ENCODE data around the gene ADAMTS14.
"Not testable (repeated sequence)": the region's sequence is repeated elsewhere in the genome, so short reads cannot be mapped to it uniquely, and the experiment has no call there.

ADAMTS14 gene, protein sequence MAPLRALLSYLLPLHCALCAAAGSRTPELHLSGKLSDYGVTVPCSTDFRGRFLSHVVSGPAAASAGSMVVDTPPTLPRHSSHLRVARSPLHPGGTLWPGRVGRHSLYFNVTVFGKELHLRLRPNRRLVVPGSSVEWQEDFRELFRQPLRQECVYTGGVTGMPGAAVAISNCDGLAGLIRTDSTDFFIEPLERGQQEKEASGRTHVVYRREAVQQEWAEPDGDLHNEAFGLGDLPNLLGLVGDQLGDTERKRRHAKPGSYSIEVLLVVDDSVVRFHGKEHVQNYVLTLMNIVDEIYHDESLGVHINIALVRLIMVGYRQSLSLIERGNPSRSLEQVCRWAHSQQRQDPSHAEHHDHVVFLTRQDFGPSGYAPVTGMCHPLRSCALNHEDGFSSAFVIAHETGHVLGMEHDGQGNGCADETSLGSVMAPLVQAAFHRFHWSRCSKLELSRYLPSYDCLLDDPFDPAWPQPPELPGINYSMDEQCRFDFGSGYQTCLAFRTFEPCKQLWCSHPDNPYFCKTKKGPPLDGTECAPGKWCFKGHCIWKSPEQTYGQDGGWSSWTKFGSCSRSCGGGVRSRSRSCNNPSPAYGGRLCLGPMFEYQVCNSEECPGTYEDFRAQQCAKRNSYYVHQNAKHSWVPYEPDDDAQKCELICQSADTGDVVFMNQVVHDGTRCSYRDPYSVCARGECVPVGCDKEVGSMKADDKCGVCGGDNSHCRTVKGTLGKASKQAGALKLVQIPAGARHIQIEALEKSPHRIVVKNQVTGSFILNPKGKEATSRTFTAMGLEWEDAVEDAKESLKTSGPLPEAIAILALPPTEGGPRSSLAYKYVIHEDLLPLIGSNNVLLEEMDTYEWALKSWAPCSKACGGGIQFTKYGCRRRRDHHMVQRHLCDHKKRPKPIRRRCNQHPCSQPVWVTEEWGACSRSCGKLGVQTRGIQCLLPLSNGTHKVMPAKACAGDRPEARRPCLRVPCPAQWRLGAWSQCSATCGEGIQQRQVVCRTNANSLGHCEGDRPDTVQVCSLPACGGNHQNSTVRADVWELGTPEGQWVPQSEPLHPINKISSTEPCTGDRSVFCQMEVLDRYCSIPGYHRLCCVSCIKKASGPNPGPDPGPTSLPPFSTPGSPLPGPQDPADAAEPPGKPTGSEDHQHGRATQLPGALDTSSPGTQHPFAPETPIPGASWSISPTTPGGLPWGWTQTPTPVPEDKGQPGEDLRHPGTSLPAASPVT

DNA sequence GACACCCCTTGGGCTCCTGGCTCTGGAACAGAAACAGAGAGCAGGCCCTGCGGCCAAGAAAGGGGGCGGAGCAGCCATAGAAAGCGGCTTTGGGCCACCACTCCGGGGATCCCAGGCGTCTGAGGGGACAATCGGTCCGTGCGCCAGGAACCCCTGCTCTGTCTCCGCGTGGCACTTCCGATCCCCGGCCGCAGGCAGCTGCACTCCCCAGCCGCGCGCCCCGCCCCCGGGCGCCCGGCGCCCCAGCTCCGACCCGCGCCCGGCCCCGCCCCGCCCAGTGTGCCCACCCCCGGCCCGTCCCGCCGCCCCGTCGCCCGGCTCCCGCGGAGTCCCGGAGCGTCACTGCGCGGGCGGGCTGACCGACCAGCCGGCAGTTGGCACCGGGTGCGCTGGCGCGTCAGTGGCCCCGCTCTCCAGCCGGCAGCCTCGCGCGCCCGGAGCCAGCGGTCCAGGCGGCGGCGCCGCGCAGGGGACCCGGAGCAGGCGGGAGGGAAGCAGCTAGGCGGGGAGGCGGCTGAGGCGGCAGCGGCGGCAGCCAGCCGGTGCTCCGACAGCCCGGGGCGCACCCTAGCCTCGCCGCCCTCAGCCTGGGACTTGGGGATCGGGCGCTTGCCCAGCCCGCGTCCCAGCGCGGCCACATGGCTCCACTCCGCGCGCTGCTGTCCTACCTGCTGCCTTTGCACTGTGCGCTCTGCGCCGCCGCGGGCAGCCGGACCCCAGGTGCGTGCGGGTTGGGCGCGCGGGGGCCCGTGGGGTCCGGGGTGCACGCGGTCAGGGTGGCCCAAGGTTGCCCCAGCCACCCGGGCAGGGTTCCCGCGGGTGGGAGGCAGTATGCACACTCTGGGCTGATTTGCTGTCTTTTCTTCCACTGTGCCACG lies at the start of gene ADAMTS14:
TSS of gene ADAMTS14 (plus strand) at position 342 of the 878 bp plus-strand sequence. CDS start at position 639, 297 bp downstream.
- DNase-seq, result peak; percentile 33
- in situ Hi-C loops (cut with MboI; ENCODE audit: low pct_unique_long_range_greater_than_20kb, low sequenced_read_pairs), result no loop called here

DNA sequence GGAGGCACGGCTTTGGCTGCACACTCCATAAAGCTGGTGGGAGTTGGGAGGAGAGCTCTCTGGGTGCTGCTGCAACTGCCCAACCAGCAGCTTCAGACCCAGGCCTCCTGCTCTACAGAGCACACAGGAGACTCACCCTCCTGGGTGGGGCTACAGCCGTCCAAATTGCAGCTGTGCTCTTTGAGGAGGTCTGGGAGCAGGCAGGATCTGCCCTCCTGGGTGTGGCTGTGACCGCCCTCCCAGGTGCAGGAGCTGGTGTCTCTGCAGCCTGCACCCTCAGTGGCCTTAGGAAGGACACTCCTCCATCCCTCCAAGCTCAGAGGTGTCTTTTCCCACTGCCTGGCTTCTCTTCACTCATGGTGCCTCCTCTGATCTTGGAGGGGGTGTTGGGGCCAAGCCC lies 49.8 kb upstream of the ADAMTS14 start:
- in situ Hi-C loops (cut with MboI; ENCODE audit: low pct_unique_long_range_greater_than_20kb, low sequenced_read_pairs), result no loop called here
- no peak for DNase-seq

DNA sequence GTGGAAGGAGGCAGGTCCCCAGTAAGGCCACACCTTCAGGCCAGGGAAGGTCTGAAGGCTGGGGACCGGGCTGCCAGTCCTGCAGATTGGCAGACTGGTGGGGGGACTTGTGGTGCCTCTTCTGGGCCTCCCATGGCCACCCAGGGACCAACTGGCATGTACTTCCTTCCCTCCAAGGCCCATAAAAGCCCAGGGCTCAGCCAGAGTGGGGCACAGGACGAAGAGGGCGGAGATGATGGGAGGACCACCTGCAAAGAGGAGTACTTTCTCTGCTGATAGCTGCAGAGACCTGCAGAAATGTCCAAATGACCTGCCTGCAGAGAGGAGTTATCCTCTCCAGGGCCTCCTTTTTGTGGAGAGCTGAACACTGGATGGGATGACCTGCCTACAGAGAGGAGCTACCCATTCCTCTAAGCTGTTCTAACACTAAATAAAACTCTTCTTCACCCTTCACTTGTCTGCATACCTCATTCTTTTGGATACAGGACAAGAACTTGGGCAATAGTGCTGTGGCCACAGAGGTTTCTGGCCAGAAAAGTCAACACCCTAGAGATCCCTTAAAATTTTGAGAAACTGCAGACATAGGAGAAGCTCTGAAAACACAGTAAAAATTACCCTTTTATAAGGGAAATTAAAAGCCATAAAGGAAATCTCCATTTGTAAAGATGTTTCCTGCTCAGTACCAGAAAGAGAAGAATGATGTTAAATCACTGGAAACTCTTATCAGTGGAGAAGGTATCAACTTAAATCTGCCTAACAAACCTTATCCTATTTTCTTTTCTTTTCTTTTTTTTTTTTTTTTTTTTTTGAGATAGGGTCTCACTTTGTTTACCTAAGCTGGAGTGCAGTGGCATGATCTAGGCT lies 49.1 kb upstream of the ADAMTS14 start:
- DNase-seq, result no peak
- in situ Hi-C loops (cut with MboI; ENCODE audit: low pct_unique_long_range_greater_than_20kb, low sequenced_read_pairs), result no loop called here

DNA sequence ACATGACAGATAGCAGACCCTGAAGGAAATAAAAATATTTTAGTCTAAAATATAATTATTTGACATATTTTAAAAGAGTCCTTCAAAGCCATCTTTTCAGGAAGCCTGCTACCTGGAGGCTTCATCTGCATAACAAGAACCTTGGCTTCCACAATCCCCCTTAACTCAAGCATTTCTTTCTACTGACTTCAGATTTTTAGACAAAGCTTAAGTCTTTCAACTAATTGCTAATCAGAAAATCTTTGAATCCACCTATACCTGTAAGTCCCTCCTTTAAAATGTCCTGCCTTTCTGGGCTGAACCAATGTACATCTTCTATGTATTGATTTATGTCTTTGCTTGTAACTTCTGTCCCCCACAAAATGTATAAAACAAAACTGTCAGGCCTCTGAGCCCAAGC lies 46.2 kb upstream of the ADAMTS14 start:
- in situ Hi-C loops (cut with MboI; ENCODE audit: low pct_unique_long_range_greater_than_20kb, low sequenced_read_pairs), result no loop called here
- no peak for DNase-seq

DNA sequence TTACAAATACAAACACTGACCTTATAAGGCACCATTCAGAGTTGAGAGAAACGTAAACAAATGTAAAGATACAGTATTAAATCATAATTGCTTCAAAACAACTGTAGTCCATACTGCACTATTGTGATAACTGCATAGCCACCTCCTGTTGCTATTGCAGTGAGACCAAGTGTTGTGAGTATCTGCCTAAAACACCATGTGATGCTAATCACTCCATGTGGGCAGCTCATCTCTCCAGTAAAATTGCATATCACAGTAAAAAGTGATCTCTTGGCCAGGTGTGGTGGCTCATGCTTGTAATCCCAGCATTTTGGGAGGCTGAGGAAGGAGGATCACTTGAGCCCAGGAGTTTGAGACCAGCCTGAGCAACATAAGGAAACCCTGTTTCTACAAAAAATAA lies 43.0 kb upstream of the ADAMTS14 start:
- no peak for DNase-seq
- in situ Hi-C loops (cut with MboI; ENCODE audit: low pct_unique_long_range_greater_than_20kb, low sequenced_read_pairs), result no loop called here

DNA sequence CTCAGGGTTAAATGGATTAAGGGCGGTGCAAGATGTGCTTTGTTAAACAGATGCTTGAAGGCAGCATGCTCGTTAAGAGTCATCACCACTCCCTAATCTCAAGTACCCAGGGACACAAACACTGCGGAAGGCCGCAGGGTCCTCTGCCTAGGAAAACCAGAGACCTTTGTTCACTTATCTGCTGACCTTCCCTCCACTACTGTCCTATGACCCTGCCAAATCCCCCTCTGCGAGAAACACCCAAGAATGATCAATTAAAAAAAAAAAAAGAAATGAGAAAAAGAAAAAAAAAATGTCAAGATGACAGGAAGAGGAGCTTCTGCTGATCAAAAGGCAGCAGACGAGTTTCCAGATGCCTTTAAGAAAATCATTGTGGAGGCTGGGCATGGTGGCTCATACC lies 40.6 kb upstream of the ADAMTS14 start:
- DNase-seq; in situ Hi-C loops (cut with MboI; ENCODE audit: low pct_unique_long_range_greater_than_20kb, low sequenced_read_pairs): not testable (repeated sequence)

DNA sequence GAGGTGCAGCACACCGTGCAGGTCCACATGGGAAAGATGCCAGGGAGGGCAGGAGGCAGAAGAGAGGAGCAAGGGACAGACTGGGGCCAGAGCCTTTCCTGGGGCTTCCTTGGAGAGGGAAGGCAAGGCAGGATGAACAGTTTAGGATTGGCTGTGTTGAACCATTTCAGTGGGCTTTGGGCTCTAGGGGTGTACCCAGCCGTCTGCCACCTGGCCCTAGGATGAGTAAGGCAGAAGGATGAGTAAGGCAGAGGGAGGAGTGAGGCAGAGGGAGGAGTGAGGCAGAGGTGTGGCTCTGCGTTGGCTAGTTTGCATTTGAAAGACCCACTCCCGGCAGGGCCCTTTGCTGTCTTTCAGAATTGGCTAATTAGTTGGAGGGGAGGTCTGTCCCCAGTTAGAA lies 38.3 kb upstream of the ADAMTS14 start:
- DNase-seq, result no peak
- in situ Hi-C loops (cut with MboI; ENCODE audit: low pct_unique_long_range_greater_than_20kb, low sequenced_read_pairs), result no loop called here

DNA sequence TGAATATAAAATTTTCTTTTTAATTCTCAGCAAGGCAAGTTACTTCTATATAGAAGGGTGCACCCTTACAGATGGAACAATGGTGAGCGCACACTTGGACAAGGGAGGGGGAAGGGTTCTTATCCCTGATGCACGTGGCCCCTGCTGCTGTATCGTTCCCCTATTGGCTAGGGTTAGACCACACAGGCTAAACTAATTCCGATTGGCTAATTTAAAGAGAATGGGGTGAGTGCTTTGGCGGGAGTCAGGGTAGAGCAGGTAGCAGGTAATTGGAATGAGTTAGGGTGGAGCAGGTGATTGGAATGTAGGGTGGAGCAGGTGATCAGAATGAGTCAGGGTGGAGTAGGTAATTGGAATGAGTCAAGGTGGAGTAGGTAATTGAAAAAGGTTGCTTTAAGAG lies 37.8 kb upstream of the ADAMTS14 start:
- DNase-seq; in situ Hi-C loops (cut with MboI; ENCODE audit: low pct_unique_long_range_greater_than_20kb, low sequenced_read_pairs): not testable (repeated sequence)

DNA sequence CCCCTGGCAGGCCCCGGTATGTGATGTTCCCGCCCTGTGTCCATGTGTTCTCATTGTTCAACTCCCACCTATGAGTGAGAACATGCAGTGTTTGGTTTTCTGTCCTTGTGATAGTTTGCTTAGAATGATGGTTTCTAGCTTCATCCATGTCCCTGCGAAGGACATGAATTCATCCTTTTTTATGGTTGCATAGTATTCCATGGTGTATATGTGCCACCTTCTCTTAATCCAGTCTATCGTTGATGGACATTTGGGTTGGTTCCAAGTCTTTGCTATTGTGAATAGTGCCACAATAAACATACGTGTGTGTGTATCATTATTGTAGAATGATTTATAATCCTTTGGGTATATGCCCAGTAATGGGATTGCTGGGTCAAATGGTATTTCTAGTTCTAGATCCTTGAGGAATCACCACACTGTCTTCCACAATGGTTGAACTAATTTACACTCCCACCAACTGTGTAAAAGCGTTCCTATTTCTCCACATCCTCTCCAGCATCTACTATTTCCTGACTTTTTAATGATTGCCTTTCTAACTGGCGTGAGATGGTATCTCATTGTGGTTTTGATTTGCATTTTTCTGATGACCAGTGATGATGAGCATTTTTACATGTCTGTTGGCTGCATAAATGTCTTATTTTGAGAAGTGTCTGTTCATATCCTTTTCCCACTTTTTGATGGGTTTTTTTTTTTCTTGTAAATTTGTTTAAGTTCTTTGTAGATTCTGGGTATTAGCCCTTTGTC lies 32.5 kb upstream of the ADAMTS14 start:
- in situ Hi-C loops (cut with MboI; ENCODE audit: low pct_unique_long_range_greater_than_20kb, low sequenced_read_pairs); DNase-seq: not testable (repeated sequence)

DNA sequence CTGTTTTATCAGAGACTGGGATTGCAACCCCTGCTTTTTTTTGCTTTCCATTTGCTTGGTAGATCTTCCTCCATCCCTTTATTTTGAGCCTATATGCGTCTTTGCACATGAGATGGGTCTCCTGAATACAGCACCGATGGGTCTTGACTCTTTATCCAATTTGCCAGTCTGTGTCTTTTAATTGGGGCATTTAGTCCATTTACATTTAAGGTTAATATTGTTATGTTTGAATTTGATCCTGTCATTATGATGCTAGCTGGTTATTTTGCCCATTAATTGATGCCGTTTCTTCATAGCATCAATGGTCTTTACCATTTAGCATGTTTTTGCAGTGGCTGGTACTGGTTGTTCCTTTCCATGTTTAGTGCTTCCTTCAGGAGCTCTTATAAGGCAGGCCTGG lies 29.0 kb upstream of the ADAMTS14 start:
- DNase-seq; in situ Hi-C loops (cut with MboI; ENCODE audit: low pct_unique_long_range_greater_than_20kb, low sequenced_read_pairs): not testable (repeated sequence)

DNA sequence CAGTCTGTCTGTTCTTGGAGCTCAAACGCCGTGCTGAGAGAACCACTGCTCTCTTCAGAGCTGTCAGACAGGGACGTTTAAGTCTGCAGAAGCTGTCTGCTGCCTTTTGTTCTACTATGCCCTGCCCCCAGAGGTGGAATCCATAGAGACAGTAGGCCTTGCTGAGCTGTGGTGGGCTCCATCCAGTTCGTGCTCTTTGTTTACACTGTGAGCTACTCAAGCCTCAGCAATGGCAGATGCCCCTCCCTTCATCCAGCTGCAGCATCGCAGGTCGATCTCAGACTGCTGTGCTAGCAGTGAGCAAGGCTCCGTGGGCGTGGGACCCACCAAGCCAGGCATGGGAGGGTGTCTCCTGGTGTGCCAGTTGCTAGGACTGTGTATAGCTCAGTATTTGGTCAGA lies 27.3 kb upstream of the ADAMTS14 start:
- in situ Hi-C loops (cut with MboI; ENCODE audit: low pct_unique_long_range_greater_than_20kb, low sequenced_read_pairs); DNase-seq: not testable (repeated sequence)

DNA sequence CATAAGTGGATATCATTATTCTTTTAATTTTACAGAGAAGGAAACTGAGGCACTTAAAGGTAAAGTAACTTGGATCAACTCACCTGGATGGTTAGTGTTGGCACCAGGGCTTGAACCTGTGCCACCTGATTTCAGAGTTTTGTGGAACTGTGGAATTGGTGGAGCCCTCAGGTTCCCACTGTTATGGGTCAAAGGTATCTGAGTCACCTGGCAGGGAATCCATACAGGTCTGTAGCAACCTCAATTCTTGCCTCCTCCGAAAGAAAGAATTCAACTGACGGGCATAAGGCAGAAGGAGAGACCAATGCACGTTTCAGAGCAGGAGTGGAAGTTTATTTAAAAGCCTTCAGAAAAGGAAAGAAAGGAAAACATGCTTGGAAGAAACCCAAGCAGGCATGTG lies 25.2 kb upstream of the ADAMTS14 start:
- in situ Hi-C loops (cut with MboI; ENCODE audit: low pct_unique_long_range_greater_than_20kb, low sequenced_read_pairs), result no loop called here
- DNase-seq, result no peak

DNA sequence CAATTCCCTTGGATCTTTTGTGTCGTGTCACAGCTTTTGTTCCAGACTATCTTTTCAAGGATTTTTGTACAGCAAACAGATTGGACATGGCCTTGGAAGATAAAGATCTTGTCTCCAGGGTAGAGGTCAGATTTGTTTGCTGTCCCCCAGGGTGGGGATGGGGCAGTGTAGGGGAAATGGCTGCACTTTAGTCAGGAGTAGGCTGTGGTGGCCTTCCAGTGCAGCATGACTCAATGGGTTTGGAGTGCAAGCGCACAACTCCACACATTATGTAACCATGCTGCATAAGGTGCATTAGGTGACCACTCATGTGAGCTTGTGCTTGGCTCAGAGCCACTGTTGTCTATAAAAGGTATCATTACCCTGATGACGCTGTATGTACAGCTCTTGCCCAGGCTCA lies 23.9 kb upstream of the ADAMTS14 start:
- in situ Hi-C loops (cut with MboI; ENCODE audit: low pct_unique_long_range_greater_than_20kb, low sequenced_read_pairs), result no loop called here

DNA sequence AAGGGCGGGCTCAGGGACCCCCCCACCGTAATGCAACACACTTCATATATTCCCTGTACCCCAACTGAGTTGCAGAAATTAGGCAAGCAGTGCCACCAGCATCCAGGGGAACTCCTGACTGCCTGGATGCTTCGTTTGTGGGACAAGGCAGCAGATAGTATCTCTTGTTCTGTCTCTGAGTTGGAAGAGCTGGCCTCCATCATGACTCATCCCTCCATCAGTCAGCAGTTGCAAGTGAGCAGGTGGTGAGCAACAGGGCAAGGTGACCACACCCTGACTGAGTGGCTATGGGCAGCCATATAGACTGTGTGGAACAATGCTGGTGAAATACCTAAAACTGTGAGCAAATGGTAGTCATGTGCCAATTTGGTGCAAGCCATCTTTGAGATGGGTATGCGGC lies 22.8 kb upstream of the ADAMTS14 start:
- no peak for DNase-seq
- in situ Hi-C loops (cut with MboI; ENCODE audit: low pct_unique_long_range_greater_than_20kb, low sequenced_read_pairs), result no loop called here

More for the DNA sequence above, 23.9 kb upstream of the ADAMTS14 start:
- peak; percentile 30 for DNase-seq

DNA sequence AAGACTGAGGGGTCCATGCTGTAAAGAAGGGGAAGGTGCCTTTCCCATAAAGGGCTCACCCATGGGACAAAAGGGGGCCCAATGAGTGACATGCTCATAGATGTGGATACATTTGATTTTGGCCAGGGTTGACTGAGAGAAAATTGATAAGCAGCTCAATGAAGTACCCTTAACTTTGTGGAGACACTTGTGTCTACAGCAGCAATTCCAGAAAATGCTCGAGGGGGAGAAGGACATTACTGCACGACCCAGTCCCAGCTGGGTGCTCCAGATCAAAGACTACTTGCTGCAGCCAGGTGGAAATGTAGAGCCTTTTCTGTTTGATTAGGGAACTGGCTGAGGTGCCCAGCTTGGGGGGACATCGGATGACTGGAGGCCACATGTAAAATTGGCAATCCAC lies 22.2 kb upstream of the ADAMTS14 start:
- in situ Hi-C loops (cut with MboI; ENCODE audit: low pct_unique_long_range_greater_than_20kb, low sequenced_read_pairs), result no loop called here
- no peak for DNase-seq

DNA sequence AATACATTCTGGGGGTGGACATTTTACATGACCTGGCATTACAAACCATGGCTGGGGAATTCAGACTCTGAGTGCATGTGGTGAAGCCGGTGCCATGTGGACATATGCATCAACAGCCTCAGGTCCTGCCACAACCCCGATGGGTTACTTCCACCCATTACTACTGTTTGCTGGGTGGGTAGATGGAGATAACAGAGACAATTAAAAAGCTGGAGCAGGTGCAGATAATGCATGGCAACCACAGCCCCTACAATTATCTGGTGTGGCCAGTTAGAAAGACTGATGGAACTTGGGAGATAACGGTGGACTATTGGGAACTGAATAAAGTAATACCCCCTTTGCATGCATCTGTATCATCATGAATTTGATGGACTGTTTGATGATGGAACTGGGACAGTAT lies 21.6 kb upstream of the ADAMTS14 start:
- in situ Hi-C loops (cut with MboI; ENCODE audit: low pct_unique_long_range_greater_than_20kb, low sequenced_read_pairs), result no loop called here
- DNase-seq, result no peak

DNA sequence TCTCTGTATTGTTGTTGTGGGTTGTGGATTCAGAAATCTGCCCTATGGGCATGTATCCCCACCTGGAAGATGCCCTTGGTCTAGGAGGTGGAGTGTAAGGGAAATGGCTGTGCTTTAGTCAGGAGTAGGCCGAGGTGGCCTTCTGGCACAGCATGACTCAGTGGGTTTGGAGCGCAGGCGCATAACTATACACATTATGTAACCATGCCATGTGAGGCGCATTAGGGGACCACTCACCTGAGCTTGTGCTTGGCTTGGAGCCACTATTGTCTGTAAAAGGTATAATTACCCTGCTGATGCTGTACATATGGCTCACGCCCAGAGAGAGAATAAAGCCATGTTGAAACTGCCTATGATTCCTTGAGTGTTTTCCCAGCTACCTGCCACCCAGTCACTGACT lies 20.6 kb upstream of the ADAMTS14 start:
- no peak for DNase-seq

More for the DNA sequence above, 20.6 kb upstream of the ADAMTS14 start:
- in situ Hi-C loops (cut with MboI; ENCODE audit: low pct_unique_long_range_greater_than_20kb, low sequenced_read_pairs), result no loop called here

Data from KBM-7 (cell line).